HUES64 (cell line): ENCODE measurements around the gene ARID2.

Experiments
- H3K27ac ChIP-seq: 2 replicates; pipeline ENCODE4 v1.7.0; 2013; ENCODE audit warnings: low read depth, low read length, inconsistent platforms
- H3K27me3 ChIP-seq: 2 replicates; pipeline ENCODE4 v1.6.1; 2013; ENCODE audit warnings: mild to moderate bottlenecking, low read length; ENCODE audit not compliant: insufficient read depth
- H3K36me3 ChIP-seq: 2 replicates; pipeline ENCODE4 v1.6.1; 2013; ENCODE audit warnings: mild to moderate bottlenecking, low read length; ENCODE audit not compliant: insufficient read depth
- H3K4me1 ChIP-seq: 2 replicates; pipeline ENCODE4 v1.6.1; 2013; ENCODE audit warnings: mild to moderate bottlenecking, low read length, moderate library complexity; ENCODE audit not compliant: insufficient read depth
- H3K4me3 ChIP-seq: 2 replicates; pipeline ENCODE4 v1.5.1; 2013; ENCODE audit warnings: mild to moderate bottlenecking, low read length, moderate library complexity
- H3K9ac ChIP-seq: 2 replicates; pipeline ENCODE4 v1.6.1; 2013; ENCODE audit warnings: mild to moderate bottlenecking, low read depth, low read length
- H3K9me3 ChIP-seq: 2 replicates; pipeline ENCODE4 v1.6.1; 2013; ENCODE audit warnings: low read depth, low read length; ENCODE audit not compliant: insufficient read depth
- WGBS: fragments of 150-250, 120-280 bp; methylation state at CpG from one replicate; pipeline ENCODE4 v1.1.7; 2013; ENCODE audit warnings: missing lambda C conversion rate; 5-methylcytosine and 5-hydroxymethylcytosine counted together

The ARID2 gene

GRCh38 chr12:45866299-45866698 is 136.8 kb downstream of the ARID2 start:
- WGBS: no CpG with 5 or more reads among the region's 1 CpG

GRCh38 chr12:45872446-45872845 is 142.9 kb downstream of the ARID2 start:
- WGBS: 94% methylated on average over 7 of the region's 7 CpGs
- H3K9ac ChIP-seq: no peak overlapping the region
- H3K27me3 ChIP-seq: no peaks in the 10 kb centered on the region
- H3K4me1 ChIP-seq: no peaks in the 10 kb centered on the region
- H3K4me3 ChIP-seq: no peak overlapping the region
- no peak overlapping the region for H3K27ac ChIP-seq
- peaks cover 3% of the 10 kb centered on the region; the same call in 1 of the 2 replicates for H3K9me3 ChIP-seq
- peaks cover 69% of the 10 kb centered on the region for H3K36me3 ChIP-seq

More at GRCh38 chr12:45866299-45866698, 136.8 kb downstream of the ARID2 start:
- H3K27ac ChIP-seq: no peak overlapping the region
- peaks cover 75% of the 10 kb centered on the region for H3K36me3 ChIP-seq
- no peaks in the 10 kb centered on the region for H3K4me1 ChIP-seq
- no peak overlapping the region for H3K9ac ChIP-seq
- no peaks in the 10 kb centered on the region for H3K27me3 ChIP-seq
- H3K9me3 ChIP-seq: no peaks in the 10 kb centered on the region
- no peak overlapping the region for H3K4me3 ChIP-seq

GRCh38 chr12:45877069-45877468 is 147.6 kb downstream of the ARID2 start:
- peaks cover 9% of the 10 kb centered on the region for H3K4me1 ChIP-seq
- H3K36me3 ChIP-seq: peaks cover 62% of the 10 kb centered on the region
- peaks cover 3% of the 10 kb centered on the region; the same call in 1 of the 2 replicates for H3K9me3 ChIP-seq
- no peak overlapping the region for H3K27ac ChIP-seq
- no peak overlapping the region for H3K4me3 ChIP-seq
- WGBS: 96% methylated on average over 5 of the region's 5 CpGs
- H3K9ac ChIP-seq: no peak overlapping the region
- no peaks in the 10 kb centered on the region for H3K27me3 ChIP-seq

GRCh38 chr12:45878630-45879255 is 149.2 kb downstream of the ARID2 start:
- Histone ChIP-seq H3K9me3 (peaks cover 3% of the 10 kb centered on the region; the same call in 1 of the 2 replicates), H3K4me1 (peaks cover 9% of the 10 kb centered on the region), H3K27me3 (no peaks in the 10 kb centered on the region), H3K4me3 (no peak overlapping the region), H3K9ac (no peak overlapping the region), H3K36me3 (peaks cover 58% of the 10 kb centered on the region), H3K27ac (no peak overlapping the region)
- WGBS: 93% methylated on average over 8 of the region's 8 CpGs

- Histone ChIP-seq H3K9me3 (peaks cover 3% of the 10 kb centered on the region; the same call in 1 of the 2 replicates), H3K27ac (no peak overlapping the region), H3K4me1 (peaks cover 9% of the 10 kb centered on the region), H3K4me3 (no peak overlapping the region), H3K36me3 (peaks cover 58% of the 10 kb centered on the region), H3K9ac (no peak overlapping the region), H3K27me3 (no peaks in the 10 kb centered on the region)
- WGBS: 86% methylated on average over 2 of the region's 2 CpGs
Observed at GRCh38 chr12:45879363-45879895, 149.9 kb downstream of the ARID2 start.

GRCh38 chr12:45880533-45880932 is 151.0 kb downstream of the ARID2 start:
- no peak overlapping the region for H3K9ac ChIP-seq
- H3K27me3 ChIP-seq: no peaks in the 10 kb centered on the region
- H3K36me3 ChIP-seq: peaks cover 58% of the 10 kb centered on the region
- no peak overlapping the region for H3K4me3 ChIP-seq
- peaks cover 9% of the 10 kb centered on the region for H3K4me1 ChIP-seq
- H3K9me3 ChIP-seq: peaks cover 9% of the 10 kb centered on the region; the same call in 1 of the 2 replicates
- H3K27ac ChIP-seq: no peak overlapping the region
- 99% methylated on average over 2 of the region's 2 CpGs for WGBS

- Histone ChIP-seq H3K27me3 (no peaks in the 10 kb centered on the region), H3K36me3 (peaks cover 49% of the 10 kb centered on the region)
- WGBS: 83% methylated on average over 1 of the region's 1 CpG
Observed at GRCh38 chr12:45883187-45883586, 153.7 kb downstream of the ARID2 start.

GRCh38 chr12:45886685-45887084 is 157.2 kb downstream of the ARID2 start:
- H3K4me3 ChIP-seq: no peak overlapping the region
- peaks cover 10% of the 10 kb centered on the region; the same call in 1 of the 2 replicates for H3K9me3 ChIP-seq
- WGBS: 97% methylated on average over 1 of the region's 1 CpG
- H3K27me3 ChIP-seq: no peaks in the 10 kb centered on the region
- peaks cover 4% of the 10 kb centered on the region for H3K4me1 ChIP-seq
- peaks cover 43% of the 10 kb centered on the region for H3K36me3 ChIP-seq
- no peak overlapping the region for H3K27ac ChIP-seq
- no peak overlapping the region for H3K9ac ChIP-seq

More at GRCh38 chr12:45883187-45883586, 153.7 kb downstream of the ARID2 start:
- Histone ChIP-seq H3K9me3 (peaks cover 10% of the 10 kb centered on the region; the same call in 1 of the 2 replicates), H3K4me3 (no peak overlapping the region), H3K9ac (no peak overlapping the region), H3K27ac (no peak overlapping the region), H3K4me1 (peaks cover 10% of the 10 kb centered on the region)

- Histone ChIP-seq H3K27me3 (no peaks in the 10 kb centered on the region), H3K9me3 (peaks cover 10% of the 10 kb centered on the region; the same call in 1 of the 2 replicates), H3K9ac (no peak overlapping the region), H3K36me3 (peaks cover 47% of the 10 kb centered on the region), H3K4me3 (no peak overlapping the region), H3K4me1 (peaks cover 4% of the 10 kb centered on the region), H3K27ac (no peak overlapping the region)
- WGBS: 78% methylated on average over 5 of the region's 5 CpGs
Observed at GRCh38 chr12:45887544-45887943, 158.0 kb downstream of the ARID2 start.

- no peak overlapping the region for H3K4me3 ChIP-seq
- H3K9me3 ChIP-seq: peaks cover 4% of the 10 kb centered on the region; the same call in 1 of the 2 replicates
- no peak overlapping the region for H3K27ac ChIP-seq
- peaks cover 10% of the 10 kb centered on the region for H3K4me1 ChIP-seq
- no peaks in the 10 kb centered on the region for H3K27me3 ChIP-seq
- H3K9ac ChIP-seq: no peak overlapping the region
- H3K36me3 ChIP-seq: peaks cover 51% of the 10 kb centered on the region
- WGBS: 82% methylated on average over 1 of the region's 2 CpGs
Observed at GRCh38 chr12:45890276-45890675, 160.8 kb downstream of the ARID2 start.

- H3K36me3 ChIP-seq: peaks cover 71% of the 10 kb centered on the region
- WGBS: 68% methylated on average over 4 of the region's 4 CpGs
- H3K4me3 ChIP-seq: no peak overlapping the region
- H3K9ac ChIP-seq: no peak overlapping the region
- H3K27me3 ChIP-seq: no peaks in the 10 kb centered on the region
- H3K4me1 ChIP-seq: peaks cover 6% of the 10 kb centered on the region; the same call in 1 of the 2 replicates
- H3K9me3 ChIP-seq: no peaks in the 10 kb centered on the region
- no peak overlapping the region for H3K27ac ChIP-seq
Observed at GRCh38 chr12:45893240-45893639, 163.7 kb downstream of the ARID2 start.
